DMS153 treated with DMSO at 0.1 percent for 48 hours (cell line): ENCODE data around the gene STMP1.
"Not testable (repeated sequence)": the region's sequence is repeated elsewhere in the genome, so short reads cannot be mapped to it uniquely, and the experiment has no call there.

Experiments
- DNase-seq: peaks from one replicate; lab custom pipeline; 2025; ENCODE audit not compliant: unreplicated experiment; lab: John Stamatoyannopoulos, UW

STMP1 gene

DNA sequence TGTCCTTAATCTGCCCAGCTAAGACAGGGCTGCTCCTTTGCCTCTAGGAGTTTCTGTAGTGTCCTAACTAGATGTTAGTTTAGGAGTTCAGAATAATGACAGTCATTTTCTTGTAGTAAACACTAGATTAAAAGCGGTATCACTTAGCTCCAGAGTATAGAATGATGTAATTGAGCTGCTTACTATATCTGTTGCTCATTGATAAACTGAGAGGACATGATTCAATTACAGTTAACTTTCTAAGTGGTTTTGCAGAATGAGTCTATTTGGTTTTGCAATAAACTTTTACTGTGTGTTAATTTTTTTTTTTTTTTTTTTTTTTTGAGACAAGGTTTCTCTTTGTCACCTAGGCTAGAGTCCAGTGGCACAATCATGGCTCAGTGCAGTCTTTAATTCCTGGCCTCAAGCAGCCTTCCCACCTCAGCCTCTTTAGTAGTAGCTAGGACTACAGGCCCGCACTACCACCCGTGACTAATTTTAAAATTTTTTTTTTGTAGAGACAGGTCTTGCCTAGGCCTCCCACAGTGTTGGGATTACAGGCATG lies 1.8 kb downstream of the STMP1 start:
- DNase-seq, result no peak

DNA sequence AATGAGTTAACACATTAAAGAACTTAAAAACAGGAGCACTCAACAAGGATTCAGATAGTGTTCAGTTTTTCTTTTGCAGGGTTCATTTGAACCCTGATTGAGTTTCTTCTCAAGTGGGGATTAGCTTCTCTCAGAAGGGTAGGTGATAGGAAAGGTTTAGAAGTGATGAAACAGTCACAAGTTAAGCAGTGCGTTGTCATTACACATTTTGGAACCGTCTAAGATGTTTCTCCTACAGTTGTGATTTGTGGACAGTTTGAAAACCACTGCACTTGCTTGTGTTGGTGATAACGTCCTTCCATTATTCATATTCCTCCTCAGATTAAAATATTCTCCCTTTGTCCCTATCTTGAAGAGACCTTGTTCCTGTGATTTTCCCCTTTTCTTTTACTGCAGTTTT lies 2.7 kb downstream of the STMP1 start:
- DNase-seq, result no peak

DNA sequence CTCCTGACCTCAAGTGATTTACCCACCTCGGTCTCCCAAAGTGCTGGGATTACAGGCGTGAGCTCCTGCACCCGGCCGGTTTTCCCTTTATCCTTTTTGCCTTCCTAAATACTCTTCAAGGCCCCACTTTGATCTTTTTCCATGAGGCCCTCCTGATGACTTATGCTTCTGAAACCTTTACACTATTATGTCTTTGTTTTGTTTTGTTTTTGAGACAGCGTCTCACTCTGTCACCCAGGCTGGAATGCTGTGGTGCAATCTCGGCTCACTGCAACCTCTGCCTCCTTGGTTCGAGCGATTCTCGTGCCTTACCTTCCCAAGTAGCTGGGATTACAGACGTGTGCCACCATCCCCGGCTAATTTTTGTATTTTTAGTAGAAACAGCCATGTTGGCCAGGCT lies 3.8 kb downstream of the STMP1 start:
- no peak for DNase-seq

DNA sequence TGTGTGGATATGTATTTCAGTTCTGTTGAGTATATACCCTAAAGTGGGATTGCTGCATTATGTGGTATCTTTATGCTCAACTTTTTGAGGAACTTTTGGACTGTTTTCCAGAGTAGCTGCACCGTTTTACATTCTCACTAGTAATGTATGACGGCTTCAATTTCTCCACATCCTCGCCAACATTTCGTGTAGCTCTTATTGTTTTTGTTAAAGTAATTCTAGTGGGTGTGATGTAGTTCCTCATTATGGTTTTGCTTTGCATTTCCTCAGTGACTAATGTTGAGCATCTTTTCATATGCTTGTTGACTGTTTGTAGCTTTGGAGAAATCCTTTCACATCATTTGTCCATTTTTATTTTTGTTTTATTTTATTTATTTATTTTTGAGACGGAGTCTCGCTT lies 4.5 kb downstream of the STMP1 start:
- no peak for DNase-seq

DNA sequence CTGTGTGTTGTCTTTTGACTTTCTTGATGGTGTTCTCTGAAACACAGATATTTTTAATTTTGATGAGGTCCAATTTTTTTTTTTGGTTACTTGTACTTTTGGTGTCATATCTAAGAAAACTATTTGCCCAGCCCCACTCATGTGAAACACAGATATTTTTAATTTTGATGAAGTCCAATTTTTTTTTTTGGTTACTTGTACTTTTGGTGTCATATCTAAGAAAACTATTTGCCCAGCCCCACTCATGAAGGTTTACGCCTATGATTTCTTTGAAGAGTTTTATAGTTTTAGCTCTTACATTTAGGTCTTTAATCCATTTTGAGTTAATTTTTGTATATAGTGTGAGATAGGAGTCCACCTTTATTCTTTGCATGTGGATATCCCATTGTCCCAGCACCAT lies 5.3 kb downstream of the STMP1 start:
- DNase-seq, result not testable (repeated sequence)

DNA sequence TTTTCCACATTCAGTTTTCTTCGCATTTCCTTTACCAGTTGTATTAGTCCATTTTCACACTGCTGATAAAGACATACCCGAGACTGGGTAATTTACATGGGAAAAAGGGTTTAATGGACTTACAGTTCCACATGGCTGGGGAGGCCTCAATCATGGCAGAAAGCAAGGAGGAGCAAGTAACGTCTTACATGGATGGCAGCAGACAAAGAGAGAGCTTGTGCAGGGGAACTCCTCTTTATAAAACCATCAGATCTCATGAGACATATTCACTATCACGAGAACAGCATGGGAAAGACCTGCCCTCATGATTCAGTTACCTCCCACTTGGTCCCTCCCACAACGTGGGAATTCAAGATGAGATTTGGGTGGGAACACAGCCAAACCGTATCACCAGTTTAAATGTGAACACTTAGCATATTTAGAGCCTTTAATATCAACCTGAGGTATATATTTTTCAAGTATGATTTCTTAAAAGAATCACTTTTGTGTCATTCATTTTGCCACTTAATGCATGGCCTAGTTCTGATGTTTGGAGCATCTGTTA lies 6.6 kb downstream of the STMP1 start:
- DNase-seq, result not testable (repeated sequence)

DNA sequence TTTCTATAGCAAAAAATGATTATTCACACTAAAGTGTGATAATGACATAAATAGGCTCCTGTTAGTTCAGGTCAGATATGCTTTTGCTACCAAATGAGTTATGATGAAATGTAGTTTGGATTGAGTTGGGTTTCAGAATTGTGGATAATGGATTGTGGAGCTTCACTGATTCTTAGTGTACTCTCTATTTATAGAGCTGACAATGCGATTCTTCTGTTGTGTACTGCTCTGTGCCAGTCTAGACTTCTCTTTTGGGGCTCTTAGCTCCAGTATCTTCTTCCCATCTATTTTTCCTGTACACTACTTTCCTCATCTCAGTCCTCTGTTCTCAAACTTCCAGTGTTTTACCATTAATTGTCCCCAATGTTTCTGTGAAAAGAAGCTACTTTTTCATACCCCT lies 7.5 kb downstream of the STMP1 start:
- no peak for DNase-seq

DNA sequence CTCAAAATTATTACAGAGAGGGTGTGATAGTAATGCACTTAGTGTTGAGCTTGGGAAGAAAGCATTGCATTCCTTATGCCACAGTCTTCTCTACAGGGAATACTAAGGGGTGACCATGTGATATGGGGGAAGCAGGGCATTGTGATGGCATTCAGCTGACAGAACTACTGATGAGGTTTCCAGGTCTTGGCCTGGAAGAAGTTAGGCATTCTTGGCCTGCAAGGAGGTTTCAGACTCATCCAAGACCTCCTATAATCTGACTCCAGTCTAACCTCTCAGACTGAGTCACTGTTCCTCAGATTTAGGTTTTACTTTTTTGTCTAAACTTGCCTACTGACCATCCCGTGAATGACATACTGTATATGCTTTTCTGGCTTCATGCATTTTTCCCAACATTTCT lies 7.9 kb downstream of the STMP1 start:
- no peak for DNase-seq

DNA sequence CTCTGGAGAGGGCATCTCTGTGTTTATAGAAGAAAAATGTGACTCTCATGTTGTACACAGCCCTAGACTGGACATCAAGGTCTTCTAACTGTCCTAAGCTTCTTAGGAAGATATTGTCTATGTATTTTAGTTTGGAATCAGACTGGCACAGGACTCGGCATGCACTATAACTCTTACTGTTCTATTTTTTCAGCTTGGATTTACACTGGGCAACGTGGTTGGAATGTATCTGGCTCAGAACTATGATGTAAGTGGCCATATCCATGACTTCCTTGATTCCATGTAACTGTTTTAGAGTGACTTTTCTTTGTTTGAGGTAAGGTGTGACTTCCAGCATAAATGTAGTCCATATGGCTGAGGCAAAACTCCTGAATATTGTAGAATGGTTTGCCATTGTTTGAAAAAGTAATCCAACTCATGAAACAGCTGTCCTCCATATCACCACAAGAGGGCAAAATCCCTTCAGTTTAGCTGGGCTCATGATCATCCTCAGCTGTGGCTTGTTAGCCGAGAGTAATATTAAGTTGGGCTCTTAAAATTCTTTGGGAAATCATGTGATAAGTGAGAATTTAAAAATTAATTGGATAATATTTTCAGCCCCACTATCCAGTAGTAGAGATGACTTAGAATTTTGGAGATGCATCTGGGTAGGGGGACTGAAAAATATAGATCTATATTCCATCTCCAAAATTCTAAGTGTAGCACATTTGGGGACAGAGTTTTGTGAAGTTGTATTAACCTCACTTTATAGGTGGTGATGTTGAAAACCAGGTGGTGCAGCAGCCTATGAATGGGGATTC lies 10.4 kb downstream of the STMP1 start:
- DNase-seq, result peak; percentile 41

DNA sequence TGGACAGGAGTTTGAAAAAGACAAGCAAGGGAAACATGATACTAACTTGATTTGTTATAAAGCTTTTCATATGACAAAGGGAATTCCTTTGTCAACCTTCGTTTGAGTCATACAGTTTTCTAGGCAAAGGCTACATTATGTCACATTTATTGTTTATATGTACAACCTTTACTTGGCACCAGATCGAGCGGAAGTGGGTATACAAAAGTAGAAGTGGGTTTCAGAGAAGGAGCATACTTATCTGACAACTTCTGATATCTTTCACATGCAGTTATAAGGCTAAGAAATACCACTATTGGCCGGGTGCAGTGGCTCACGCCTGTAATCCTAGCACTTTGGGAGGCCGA lies 11.0 kb downstream of the STMP1 start:
- no peak for DNase-seq

DNA sequence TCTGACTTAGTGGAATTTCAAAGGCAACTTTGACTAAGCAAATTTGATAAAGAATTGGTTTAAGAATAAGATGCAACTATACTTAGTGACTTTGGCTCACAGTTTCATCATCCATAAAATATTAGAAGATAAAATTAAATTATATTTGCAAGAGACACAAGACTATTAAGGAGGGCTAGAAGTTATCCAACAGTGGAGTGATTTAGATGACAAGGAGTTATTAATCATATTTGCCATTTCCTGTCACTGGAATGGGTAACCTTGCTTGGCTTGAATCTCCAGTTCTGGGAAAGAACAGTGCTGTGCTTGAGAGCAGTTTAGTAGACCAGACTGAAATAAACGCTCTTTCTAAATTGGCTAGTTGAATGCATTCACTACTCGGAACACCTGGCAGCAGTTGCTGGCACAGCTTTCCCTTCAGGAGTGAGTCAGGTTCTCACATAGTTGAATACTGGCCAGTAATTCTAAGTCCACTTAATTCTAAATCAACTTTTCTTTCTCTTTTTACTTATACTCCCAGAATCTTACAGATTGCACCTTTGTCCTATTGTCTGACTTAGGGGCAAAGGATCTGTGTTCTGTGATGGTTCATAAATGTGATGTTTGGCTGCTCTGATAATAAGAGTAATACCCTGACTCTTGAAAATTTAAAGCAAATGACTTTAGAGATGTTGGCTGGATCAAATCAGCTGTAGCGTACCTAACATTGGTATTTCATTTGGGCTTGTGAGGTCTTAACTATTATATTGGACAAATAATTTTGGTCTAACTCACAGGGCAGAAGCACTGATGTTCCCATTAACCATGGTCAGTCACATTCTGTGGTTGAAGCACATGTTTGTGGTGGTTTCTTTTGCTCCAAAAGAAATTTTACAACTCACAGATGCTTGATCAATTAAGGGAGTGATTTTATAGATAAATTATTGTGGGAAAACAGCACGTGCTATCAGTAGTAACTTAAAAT lies 16.6 kb downstream of the STMP1 start:
- DNase-seq, result no peak

DNA sequence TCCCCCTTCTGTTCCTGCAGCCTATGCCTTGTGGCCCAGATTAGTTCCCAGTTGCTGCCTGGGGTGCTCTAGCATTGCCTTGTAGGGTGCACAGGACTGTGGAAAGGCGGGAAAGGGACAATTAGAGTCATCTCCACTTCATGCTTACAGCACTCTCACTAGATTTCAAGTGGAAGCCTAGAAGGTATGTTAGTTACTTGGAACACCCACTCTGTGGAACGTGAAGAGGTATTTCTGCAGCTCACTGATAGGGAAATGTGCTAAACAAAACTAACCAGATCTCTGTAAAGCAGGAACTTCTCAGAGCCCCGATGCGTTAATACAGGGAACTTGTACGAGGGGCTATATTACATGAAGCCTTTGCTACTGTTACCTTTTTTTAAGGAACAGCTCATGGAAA lies 19.4 kb downstream of the STMP1 start:
- DNase-seq, result no peak

DNA sequence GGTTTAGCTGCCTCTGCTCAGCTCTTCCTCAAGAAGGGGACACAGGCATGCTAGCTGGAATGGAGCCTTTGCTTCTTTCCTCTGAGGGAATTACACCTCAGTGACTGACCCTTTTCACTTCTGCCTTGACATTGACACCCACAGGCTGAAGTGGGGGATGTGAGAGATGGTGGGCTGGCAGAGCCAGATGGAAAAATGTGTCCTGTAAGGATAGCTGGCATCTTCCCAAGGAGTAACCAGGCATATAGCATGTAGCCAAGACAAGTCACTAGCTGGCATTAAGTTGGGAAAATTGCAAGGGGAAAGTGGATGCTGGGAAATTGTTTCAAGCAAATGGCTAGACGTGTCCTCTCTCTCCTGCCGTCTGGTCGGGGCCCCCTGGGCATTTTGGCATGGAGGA lies 19.9 kb downstream of the STMP1 start:
- no peak for DNase-seq

DNA sequence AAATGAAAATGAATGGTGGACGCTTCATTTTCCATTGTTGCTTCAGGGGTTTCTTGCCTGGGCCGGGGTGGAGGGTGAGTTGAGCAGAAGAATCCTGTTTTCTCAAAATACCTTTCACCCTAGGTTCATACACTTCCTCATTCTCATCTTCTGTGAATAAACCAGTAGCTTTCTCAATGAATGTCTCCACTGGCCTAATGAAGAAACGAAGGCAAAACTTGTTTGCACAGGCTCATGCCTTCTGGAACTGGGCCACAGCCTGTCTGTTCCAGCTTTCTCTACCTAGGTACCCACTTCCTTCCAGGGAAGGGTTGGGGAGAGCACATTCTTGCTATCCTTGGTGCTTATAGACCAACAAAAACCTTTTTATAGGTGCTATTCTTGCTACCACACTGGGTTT lies 21.3 kb downstream of the STMP1 start:
- no peak for DNase-seq

DNA sequence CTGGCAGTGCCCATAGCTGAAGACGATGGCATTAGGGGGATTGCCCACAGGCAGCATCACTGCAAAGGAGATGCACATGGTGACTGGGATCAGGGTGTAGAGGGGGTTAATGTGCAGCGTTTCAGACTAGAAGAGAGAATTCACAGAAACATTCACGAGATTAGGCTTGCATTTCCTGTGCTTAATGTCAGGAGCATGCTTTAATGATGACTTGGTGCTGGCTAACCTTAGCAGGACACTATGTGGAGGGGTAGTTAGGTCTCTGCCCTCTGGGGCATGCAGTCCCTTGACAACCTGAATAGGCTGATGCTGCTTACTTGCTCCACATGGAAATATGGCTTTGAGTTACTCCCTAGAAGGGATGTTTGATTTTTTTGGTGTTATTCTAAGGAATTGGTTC lies 21.8 kb downstream of the STMP1 start:
- no peak for DNase-seq

DNA sequence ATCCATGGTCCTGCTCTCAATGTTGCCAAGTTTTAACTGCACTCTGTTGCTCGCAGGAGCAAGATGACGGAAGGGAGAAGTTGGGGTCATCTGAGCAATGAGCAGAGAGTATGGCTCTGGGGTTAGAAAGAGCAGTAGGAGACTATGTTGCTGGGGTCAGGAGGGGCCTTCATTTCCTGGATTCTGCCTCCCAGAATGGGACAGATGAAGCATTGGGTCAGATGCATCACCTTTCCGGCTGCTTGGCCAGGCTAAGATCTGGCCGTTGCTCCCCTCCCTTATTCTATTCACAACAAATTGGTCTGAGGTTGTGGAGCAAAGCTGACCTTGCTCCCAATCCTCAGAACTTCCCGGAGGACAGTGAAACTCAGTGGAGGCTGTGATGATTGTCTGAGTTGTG lies 22.4 kb downstream of the STMP1 start:
- no peak for DNase-seq

DNA sequence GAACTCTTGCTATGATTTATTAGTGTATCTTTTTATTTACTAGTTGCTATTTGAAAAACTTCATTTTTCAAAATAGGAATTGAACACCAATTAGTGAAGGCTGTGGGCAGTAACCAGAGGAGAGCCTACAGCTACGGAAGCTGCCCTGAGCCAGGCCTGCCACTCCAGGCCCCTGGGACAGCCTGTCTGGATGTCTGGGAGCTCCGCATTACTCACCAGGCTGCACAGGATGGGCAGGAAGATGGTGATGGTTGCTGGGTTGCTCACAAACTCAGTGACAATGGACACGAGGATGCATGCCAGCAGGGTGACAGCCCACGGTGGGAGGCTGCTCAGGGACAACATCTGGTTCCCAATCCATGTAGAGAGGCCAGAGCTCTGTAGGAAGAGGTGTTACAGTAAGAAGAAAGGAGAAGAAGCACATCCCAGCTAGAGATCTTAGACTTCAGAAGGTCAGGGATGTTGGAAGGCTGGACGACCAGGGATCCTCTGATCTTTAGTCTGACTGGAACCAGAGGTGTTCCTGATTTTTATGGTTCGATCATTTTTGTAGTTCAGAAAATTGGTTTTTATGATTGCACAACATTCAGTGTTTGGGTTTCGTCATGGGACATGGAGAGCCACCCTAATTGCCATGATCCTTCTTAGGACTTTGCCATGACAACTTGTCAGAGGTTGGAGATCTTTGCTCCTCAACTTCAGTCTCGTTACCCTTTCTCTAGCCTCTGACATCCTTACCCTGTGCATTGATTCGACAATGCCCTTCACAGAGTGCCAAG lies 23.2 kb downstream of the STMP1 start:
- DNase-seq, result no peak

DNA sequence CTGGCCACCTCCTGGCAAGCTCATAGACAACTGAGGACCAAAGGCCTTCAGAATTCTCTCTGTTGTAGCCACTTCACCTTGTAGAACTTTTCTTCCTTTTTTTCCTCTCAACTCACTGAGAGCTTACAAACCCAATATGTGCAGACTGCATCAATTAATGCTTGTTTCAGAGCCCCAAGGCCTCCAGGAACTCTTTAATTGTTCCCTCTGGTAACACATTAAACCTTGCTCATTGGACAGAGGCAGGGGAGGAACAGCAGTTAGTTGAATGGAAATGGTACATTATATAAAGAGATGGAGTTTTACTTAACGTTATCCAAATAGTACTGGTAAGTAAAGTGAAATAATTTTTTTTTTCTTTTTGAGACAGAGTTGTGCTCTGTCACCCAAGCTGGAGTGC lies 25.2 kb downstream of the STMP1 start:
- DNase-seq, result no peak

DNA sequence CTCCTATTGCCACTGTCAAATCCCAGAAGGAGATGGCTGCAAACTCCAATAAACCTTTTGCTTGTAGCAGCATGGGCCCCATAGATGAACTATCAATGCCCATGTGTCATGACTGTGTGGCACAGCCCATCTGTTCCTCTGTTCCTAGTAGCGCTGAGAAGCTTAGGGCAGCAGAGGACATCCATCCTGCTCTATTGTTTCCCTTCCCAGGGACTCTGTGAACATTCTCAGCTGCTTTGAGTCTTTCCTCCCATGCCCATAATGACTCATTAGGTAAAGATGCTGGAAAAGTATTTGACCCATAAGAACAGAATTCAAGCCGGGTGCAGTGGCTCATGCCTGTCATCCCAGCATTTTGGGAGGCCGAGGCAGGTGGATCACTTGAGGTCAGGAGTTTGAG lies 28.3 kb downstream of the STMP1 start:
- DNase-seq, result no peak

DNA sequence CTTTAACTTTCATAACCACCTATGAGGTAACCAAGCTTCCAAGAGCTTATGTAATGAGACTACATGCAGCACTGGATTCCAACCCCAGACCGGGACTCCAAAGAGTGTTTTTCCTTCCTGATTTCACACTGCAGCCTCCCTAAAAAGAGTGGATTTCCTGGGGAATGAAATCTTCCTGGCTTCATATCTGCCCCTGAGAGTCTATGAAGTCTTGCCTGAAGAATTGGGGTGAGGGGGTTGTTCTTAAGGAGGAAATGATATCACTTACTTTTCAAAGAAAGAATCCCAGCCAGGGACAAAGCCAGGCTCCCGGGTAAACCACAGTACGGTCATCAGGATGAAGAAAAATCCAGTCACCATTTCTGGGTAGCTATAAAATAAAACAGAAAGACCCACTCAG lies 29.7 kb downstream of the STMP1 start:
- no peak for DNase-seq

DNA sequence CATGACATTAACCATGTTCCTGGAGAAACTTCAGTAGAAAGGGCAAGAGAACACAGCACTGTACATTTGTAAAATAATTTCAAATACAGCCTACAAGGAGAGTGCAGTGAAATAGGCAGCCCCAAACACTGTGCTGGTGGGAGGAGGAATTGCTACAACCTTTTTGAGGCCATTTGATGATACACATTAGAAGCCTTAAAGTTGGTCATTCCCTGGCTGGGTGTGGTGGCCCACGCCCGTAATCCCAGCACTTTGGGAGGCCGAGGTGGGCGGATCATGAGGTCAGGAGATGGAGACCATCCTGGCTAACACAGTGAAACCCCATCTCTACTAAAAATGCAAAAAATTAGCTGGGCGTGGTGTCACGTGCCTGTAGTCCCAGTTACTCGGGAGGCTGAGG lies 30.3 kb downstream of the STMP1 start:
- DNase-seq, result not testable (repeated sequence)
